NCI-H128 (cell line): ENCODE data around the gene RPP25L.

ENCODE experiments used
- DNase-seq: peaks from one replicate; lab custom pipeline; 2025; ENCODE audit not compliant: unreplicated experiment; lab: John Stamatoyannopoulos, UW

Gene RPP25L

GRCh38 chr9:34638138-34638445, 26.2 kb upstream of the RPP25L start:
- DNase-seq = no peak

- DNase-seq = peak; percentile 94
Measured at GRCh38 chr9:34637356-34638137, 25.6 kb upstream of the RPP25L start, which contains the start of gene SIGMAR1. TSS of gene SIGMAR1 (minus strand) at chr9:34637787. CDS start at chr9:34637697, 90 bp downstream.

- DNase-seq = no peak
Measured at GRCh38 chr9:34636791-34637355, 25.0 kb upstream of the RPP25L start.

GRCh38 chr9:34635556-34635955, 23.7 kb upstream of the RPP25L start:
- DNase-seq = no peak

GRCh38 chr9:34634551-34635248, 22.8 kb upstream of the RPP25L start:
- DNase-seq = no peak

- peak; percentile 25 for DNase-seq
Measured at GRCh38 chr9:34633851-34634550, 22.1 kb upstream of the RPP25L start.

GRCh38 chr9:34633166-34633565, 21.3 kb upstream of the RPP25L start:
- DNase-seq = no peak

GRCh38 chr9:34630402-34631154, 18.7 kb upstream of the RPP25L start:
- no peak for DNase-seq

- DNase-seq = no peak
Measured at GRCh38 chr9:34629491-34629808, 17.6 kb upstream of the RPP25L start.

GRCh38 chr9:34628656-34629490, 17.0 kb upstream of the RPP25L start, which contains the start of gene ARID3C:
TSS of gene ARID3C (minus strand) at chr9:34629066. CDS start at chr9:34628014, 1,052 bp downstream.
- no peak for DNase-seq

GRCh38 chr9:34627716-34628655, 16.1 kb upstream of the RPP25L start:
- no peak for DNase-seq

- DNase-seq = no peak
Measured at GRCh38 chr9:34625186-34625486, 13.2 kb upstream of the RPP25L start.

GRCh38 chr9:34624475-34625185, 12.7 kb upstream of the RPP25L start:
- DNase-seq = no peak

- no peak for DNase-seq
Measured at GRCh38 chr9:34623374-34624235, 11.7 kb upstream of the RPP25L start.

- peak; percentile 75 for DNase-seq
Measured at GRCh38 chr9:34620061-34620994, 8.4 kb upstream of the RPP25L start, which contains the start of gene DCTN3. TSS of gene DCTN3 (minus strand) at chr9:34620495. CDS start at chr9:34620464, 31 bp downstream.

GRCh38 chr9:34615132-34615531, 3.2 kb upstream of the RPP25L start:
- DNase-seq = no peak
